Liver (tissue), 9 donors: ENCODE results near the gene SLC11A1. TPM values are rescaled to one million over a fixed set of nuclear protein-coding genes. Genes with fewer than 3 reads are reported as not detected.

Experiments used
- DNase-seq: peaks from one replicate; pipeline ENCODE4 v3.0.0-alpha.2; 2017; ENCODE audit warnings: low spot score
- H3K27ac ChIP-seq, 2 donors: one replicate each; pipeline ENCODE4 v1.7.0; 2013; ENCODE audit warnings: inconsistent platforms in 2 of 2, low read length in 2 of 2, control low read depth in 1 of 2, low read depth in 1 of 2, mild to moderate bottlenecking in 1 of 2
- H3K27me3 ChIP-seq, 4 donors: one replicate each; pipeline versions ENCODE4 v1.6.1 to v1.7.0; 2013; ENCODE audit warnings: low read length in 3 of 4, inconsistent platforms in 1 of 4, mild to moderate bottlenecking in 1 of 4, moderate library complexity in 1 of 4; ENCODE audit not compliant: control insufficient read depth in 4 of 4, insufficient read depth in 4 of 4
- H3K36me3 ChIP-seq, 4 donors: one replicate each; pipeline versions ENCODE4 v1.6.1 to v1.7.0; 2013; ENCODE audit warnings: low read length in 3 of 4, mild to moderate bottlenecking in 3 of 4, low read depth in 1 of 4, moderate library complexity in 1 of 4; ENCODE audit not compliant: control insufficient read depth in 4 of 4, insufficient read depth in 3 of 4
- H3K4me1 ChIP-seq, 4 donors: one replicate each; pipeline versions ENCODE4 v1.6.1 to v1.7.0; 2013; ENCODE audit warnings: low read length in 3 of 4, mild to moderate bottlenecking in 3 of 4, moderate library complexity in 1 of 4; ENCODE audit not compliant: control insufficient read depth in 4 of 4, insufficient read depth in 4 of 4
- H3K4me3 ChIP-seq, 3 donors: one replicate each; pipeline versions ENCODE4 v1.6.1 to v1.7.0; 2013; ENCODE audit warnings: low read length in 3 of 3, control low read depth in 1 of 3, low read depth in 1 of 3, mild to moderate bottlenecking in 1 of 3
- H3K9ac ChIP-seq, 2 donors: one replicate each; pipeline ENCODE4 v1.7.0; 2013; ENCODE audit warnings: low read length in 2 of 2, mild to moderate bottlenecking in 2 of 2, moderate library complexity in 2 of 2, control low read depth in 1 of 2, low read depth in 1 of 2
- H3K9me3 ChIP-seq, 4 donors: one replicate each; pipeline versions ENCODE4 v1.6.1 to v1.7.0; 2013; ENCODE audit warnings: low read length in 3 of 4; ENCODE audit not compliant: control insufficient read depth in 4 of 4
- ATF3 ChIP-seq: IDR thresholded peaks from 2 replicates; pipeline ENCODE4 v1.6.1; 2016; ENCODE audit warnings: antibody characterized with exemption
- CTCF ChIP-seq: fragments of 150-350 bp; IDR thresholded peaks from 2 replicates; pipeline ENCODE4 v1.5.1; 2017; ENCODE audit warnings: improper control_type of control experiment, low read depth, low read length; ENCODE audit not compliant: missing input control
- EGR1 ChIP-seq, 2 donors: IDR thresholded peaks; 2 replicates each; pipeline ENCODE4 v1.6.1; 2016 to 2018; ENCODE audit warnings: antibody characterized with exemption in 2 of 2, low read depth in 2 of 2
- FOXA1 ChIP-seq: IDR thresholded peaks from 2 replicates; pipeline ENCODE4 v1.6.1; 2016; ENCODE audit warnings: antibody characterized with exemption
- FOXA2 ChIP-seq: IDR thresholded peaks from 2 replicates; pipeline ENCODE4 v1.6.1; 2016; ENCODE audit warnings: antibody characterized with exemption
- GABPA ChIP-seq, 2 donors: IDR thresholded peaks in 1 of 2; conservative IDR thresholded peaks in 1 of 2; 2 replicates each; pipeline ENCODE4 v1.6.1; 2016; ENCODE audit warnings: antibody characterized with exemption in 2 of 2, mild to moderate bottlenecking in 1 of 2, moderate library complexity in 1 of 2
- HNF4A ChIP-seq, 2 donors: conservative IDR thresholded peaks; 2 replicates each; pipeline ENCODE4 v1.6.1; 2016; ENCODE audit warnings: antibody characterized with exemption in 2 of 2, mild to moderate bottlenecking in 2 of 2
- HNF4G ChIP-seq: IDR thresholded peaks from 2 replicates; pipeline ENCODE4 v1.6.1; 2016; ENCODE audit warnings: antibody characterized with exemption
- JUND ChIP-seq, 2 donors: IDR thresholded peaks; 2 replicates each; pipeline ENCODE4 v1.6.1; 2016; ENCODE audit warnings: antibody characterized with exemption in 2 of 2
- NR2F2 ChIP-seq: IDR thresholded peaks from 2 replicates; pipeline ENCODE4 v1.6.1; 2016; ENCODE audit warnings: antibody characterized with exemption
- RAD21 ChIP-seq, 2 donors: IDR thresholded peaks; 2 replicates each; pipeline ENCODE4 v1.6.1; 2016; ENCODE audit warnings: antibody characterized with exemption in 2 of 2, mild to moderate bottlenecking in 2 of 2
- RXRA ChIP-seq, 2 donors: IDR thresholded peaks; 2 replicates each; pipeline ENCODE4 v1.6.1; 2017 to 2018; ENCODE audit warnings: antibody characterized with exemption in 2 of 2, mild to moderate bottlenecking in 1 of 2
- SP1 ChIP-seq: IDR thresholded peaks from 2 replicates; pipeline ENCODE4 v1.6.1; 2018; ENCODE audit warnings: antibody characterized with exemption, mild to moderate bottlenecking
- TAF1 ChIP-seq: conservative IDR thresholded peaks from 2 replicates; pipeline ENCODE4 v1.6.1; 2016; ENCODE audit warnings: antibody characterized with exemption, mild to moderate bottlenecking
- YY1 ChIP-seq: IDR thresholded peaks from 2 replicates; pipeline ENCODE4 v1.6.1; 2016; ENCODE audit warnings: antibody characterized with exemption, mild to moderate bottlenecking
- WGBS: extraction: QIAGEN DNeasy Blood & Tissue Kit; methylation state at CpG from one replicate; pipeline ENCODE4 v1.1.7; 2013; 5-methylcytosine and 5-hydroxymethylcytosine counted together
- polyA plus RNA-seq, 2 donors: library from polyadenylated mRNA; stranded (reverse) in 1 of 2; unstranded in 1 of 2; fragments of 200-250 nt in 1 of 2; fragments of >200 nt in 1 of 2; fragmentation: Nextera tagmentation in 1 of 2; extraction: Ambion mirVana in 1 of 2; gene quantifications; one replicate each; pipeline versions ENCODE4 v1.2.1 to v1.2.3, GENCODE V29; 2013 to 2015
- total RNA-seq, 2 donors: library from RNA; depleted of rRNA; stranded (reverse); fragments of >200 nt; gene quantifications; one replicate each; pipeline ENCODE4 v1.2.3, GENCODE V29; 2014
- TF ChIP-seq, protein P1 (sequence below): IDR thresholded peaks from 2 replicates; pipeline ENCODE4 v1.6.1; 2016; ENCODE audit warnings: antibody characterized with exemption, mild to moderate bottlenecking
- TF ChIP-seq, protein P2 (sequence below): IDR thresholded peaks from 2 replicates; pipeline ENCODE4 v1.6.1; 2016; ENCODE audit warnings: antibody characterized with exemption
- TF ChIP-seq, protein P3 (sequence below): IDR thresholded peaks from 2 replicates; pipeline ENCODE4 v1.6.1; 2016; ENCODE audit warnings: antibody characterized with exemption
- donor health status: healthy.
- donor health status: healthy.
- donor health status: healthy.
- donor health status: healthy.
- donor health status: healthy.

Gene SLC11A1
- total and polyA plus RNA-seq, 4 donors: 1.4 to 23.0 (median 3.2) TPM

GRCh38 chr2:218367415-218368149, 14.5 kb upstream of the SLC11A1 start:
- H3K9me3 ChIP-seq: no peaks in the 10 kb centered on the region
- no peaks in the 10 kb centered on the region for H3K36me3 ChIP-seq
- peaks cover 0 to 5% (median under 1%) of the 10 kb centered on the region in 4 donors for H3K4me1 ChIP-seq
- DNase-seq: peak; percentile 85
- 3% methylated on average over 60 of the region's 60 CpGs for WGBS
- H3K4me3 ChIP-seq: peak overlapping the region; percentile 67 to 83 (median 68)
- no peaks in the 10 kb centered on the region for H3K27me3 ChIP-seq
- peak overlapping the region; percentile 72 to 92 for H3K9ac ChIP-seq
- H3K27ac ChIP-seq: peak overlapping the region; percentile 96 to 97
- TF ChIP-seq HNF4A (conservative IDR thresholded peaks at IDR 0.05) (no peak), GABPA (IDR thresholded peaks at IDR 0.05 in 1 of 2, conservative IDR thresholded peaks at IDR 0.05 in 1 of 2) (peak in 1 of 2 donors; percentile 75), NR2F2 (no peak), RAD21 (IDR thresholded peaks at IDR 0.05) (peak; percentile 48 to 54), JUND (IDR thresholded peaks at IDR 0.05) (no peak), YY1 (peak; percentile 63), HNF4G (no peak), ATF3 (no peak), CTCF (no peak), SP1 (peak; percentile 65), EGR1 (IDR thresholded peaks at IDR 0.05; ENCODE audit: low read depth in 2 of 2) (no peak), FOXA2 (no peak), TAF1 (no peak), FOXA1 (no peak), RXRA (IDR thresholded peaks at IDR 0.05) (peak in 1 of 2 donors; percentile 47)
- TF ChIP-seq, protein P1, sequence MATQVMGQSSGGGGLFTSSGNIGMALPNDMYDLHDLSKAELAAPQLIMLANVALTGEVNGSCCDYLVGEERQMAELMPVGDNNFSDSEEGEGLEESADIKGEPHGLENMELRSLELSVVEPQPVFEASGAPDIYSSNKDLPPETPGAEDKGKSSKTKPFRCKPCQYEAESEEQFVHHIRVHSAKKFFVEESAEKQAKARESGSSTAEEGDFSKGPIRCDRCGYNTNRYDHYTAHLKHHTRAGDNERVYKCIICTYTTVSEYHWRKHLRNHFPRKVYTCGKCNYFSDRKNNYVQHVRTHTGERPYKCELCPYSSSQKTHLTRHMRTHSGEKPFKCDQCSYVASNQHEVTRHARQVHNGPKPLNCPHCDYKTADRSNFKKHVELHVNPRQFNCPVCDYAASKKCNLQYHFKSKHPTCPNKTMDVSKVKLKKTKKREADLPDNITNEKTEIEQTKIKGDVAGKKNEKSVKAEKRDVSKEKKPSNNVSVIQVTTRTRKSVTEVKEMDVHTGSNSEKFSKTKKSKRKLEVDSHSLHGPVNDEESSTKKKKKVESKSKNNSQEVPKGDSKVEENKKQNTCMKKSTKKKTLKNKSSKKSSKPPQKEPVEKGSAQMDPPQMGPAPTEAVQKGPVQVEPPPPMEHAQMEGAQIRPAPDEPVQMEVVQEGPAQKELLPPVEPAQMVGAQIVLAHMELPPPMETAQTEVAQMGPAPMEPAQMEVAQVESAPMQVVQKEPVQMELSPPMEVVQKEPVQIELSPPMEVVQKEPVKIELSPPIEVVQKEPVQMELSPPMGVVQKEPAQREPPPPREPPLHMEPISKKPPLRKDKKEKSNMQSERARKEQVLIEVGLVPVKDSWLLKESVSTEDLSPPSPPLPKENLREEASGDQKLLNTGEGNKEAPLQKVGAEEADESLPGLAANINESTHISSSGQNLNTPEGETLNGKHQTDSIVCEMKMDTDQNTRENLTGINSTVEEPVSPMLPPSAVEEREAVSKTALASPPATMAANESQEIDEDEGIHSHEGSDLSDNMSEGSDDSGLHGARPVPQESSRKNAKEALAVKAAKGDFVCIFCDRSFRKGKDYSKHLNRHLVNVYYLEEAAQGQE: peak; percentile 74
- TF ChIP-seq, protein P2, sequence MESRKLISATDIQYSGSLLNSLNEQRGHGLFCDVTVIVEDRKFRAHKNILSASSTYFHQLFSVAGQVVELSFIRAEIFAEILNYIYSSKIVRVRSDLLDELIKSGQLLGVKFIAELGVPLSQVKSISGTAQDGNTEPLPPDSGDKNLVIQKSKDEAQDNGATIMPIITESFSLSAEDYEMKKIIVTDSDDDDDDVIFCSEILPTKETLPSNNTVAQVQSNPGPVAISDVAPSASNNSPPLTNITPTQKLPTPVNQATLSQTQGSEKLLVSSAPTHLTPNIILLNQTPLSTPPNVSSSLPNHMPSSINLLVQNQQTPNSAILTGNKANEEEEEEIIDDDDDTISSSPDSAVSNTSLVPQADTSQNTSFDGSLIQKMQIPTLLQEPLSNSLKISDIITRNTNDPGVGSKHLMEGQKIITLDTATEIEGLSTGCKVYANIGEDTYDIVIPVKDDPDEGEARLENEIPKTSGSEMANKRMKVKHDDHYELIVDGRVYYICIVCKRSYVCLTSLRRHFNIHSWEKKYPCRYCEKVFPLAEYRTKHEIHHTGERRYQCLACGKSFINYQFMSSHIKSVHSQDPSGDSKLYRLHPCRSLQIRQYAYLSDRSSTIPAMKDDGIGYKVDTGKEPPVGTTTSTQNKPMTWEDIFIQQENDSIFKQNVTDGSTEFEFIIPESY: no peak
- TF ChIP-seq, protein P3, sequence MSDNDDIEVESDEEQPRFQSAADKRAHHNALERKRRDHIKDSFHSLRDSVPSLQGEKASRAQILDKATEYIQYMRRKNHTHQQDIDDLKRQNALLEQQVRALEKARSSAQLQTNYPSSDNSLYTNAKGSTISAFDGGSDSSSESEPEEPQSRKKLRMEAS: no peak
